Neural progenitor cell (in vitro differentiated cells): ENCODE results near the gene CARNS1.

Source experiments
- CTCF ChIP-seq: fragments of 200-600 bp; sonication (generic); IDR thresholded peaks from 2 replicates; pipeline ENCODE4 v1.5.1; 2017; ENCODE audit warnings: antibody characterized with exemption, mild to moderate bottlenecking
- EZH2 ChIP-seq: fragments of 200-600 bp; sonication (generic); IDR thresholded peaks from 2 replicates; pipeline ENCODE4 v1.6.1; 2017; ENCODE audit warnings: antibody characterized with exemption, mild to moderate bottlenecking, moderate library complexity

DNA sequence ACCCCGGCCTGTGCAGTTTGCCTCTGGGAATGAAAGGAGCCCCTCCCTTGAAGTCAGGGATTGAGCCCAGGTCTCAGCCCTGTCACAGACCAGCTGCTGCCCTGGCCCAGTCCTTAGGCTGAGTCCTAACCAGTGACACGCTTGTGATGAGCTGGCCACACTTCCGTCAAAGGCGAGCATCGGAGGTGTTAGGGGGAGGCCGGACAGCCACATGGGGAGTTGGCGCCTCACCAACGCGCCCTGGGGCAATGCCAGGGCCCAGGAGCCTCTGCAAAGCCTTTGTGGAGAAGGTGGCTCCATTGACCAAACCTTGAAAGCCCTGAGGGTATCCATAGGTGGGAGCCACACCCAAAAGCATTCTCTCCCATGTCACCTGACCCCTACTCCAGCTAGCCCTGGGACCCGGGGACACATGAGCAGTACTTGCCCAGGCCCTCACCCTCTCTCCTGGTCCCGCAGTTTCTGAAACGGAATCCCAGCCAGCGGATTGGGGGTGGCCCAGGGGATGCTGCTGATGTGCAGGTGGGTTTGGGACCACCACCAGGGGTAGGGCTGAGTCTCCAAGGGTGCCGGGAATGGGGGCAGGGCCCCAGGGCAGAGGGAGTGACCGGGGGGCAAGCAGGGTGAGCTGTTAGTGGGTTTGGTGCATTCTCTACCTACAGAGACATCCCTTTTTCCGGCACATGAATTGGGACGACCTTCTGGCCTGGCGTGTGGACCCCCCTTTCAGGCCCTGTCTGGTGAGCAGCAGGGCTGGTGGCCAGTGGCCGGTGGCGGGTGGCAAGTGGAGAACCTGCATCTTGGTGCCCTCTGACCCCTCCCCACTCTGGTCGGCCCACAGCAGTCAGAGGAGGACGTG is 18.3 kb downstream of the CARNS1 start:
- no peak for TF ChIP-seq CTCF
- no peak for TF ChIP-seq EZH2
